HepG2 (cell line): ENCODE data around the gene DNMT1. TPM values are rescaled to one million over a fixed set of nuclear protein-coding genes. Genes with fewer than 3 reads are reported as not detected.

Experiments used
- ATAC-seq: fragments of 200-7000 bp; cut with Tn5 transposase; 3 replicates; pipeline ENCODE4 v1.9.1; 2020; ENCODE audit warnings: mild to moderate bottlenecking, moderate library complexity
- BruUV-seq: library from RNA; stranded (reverse); fragments of 400-500 nt; replicated peaks from 2 replicates; lab custom pipeline; 2021; lab: Mats Ljungman, UMichigan
- CTCF ChIA-PET: fragments of 300-600 bp; formaldehyde crosslinking; extraction: SDS; loops from one replicate; lab custom pipeline; 2021; ENCODE audit warnings: low total read pairs, inconsistent platforms, low intra/inter-chr PET ratio; lab: Yijun Ruan, JAX
- POLR2A ChIA-PET: fragments of 350-600 bp; sonication (Branson Sonifier 250); formaldehyde crosslinking; loops from one replicate; lab custom pipeline; 2020; ENCODE audit warnings: antibody characterized with exemption, inconsistent platforms; lab: Yijun Ruan, JAX
- DNase-seq: peaks from one replicate; pipeline ENCODE4 v3.0.0-alpha.2; 2015; ENCODE audit warnings: low spot score
- FAIRE-seq: peaks from 3 replicates; lab custom pipeline; 2011; peaks lifted over from hg19 to GRCh38; lab: Jason Lieb, UNC
- H2AFZ ChIP-seq: one replicate; pipeline ENCODE4 v1.6.1; 2011; ENCODE audit warnings: low read length, inconsistent platforms
- H3K27ac ChIP-seq: fragments of 300-600 bp; 3 replicates; pipeline ENCODE4 v1.8.0; 2011; ENCODE audit warnings: mixed run types, mild to moderate bottlenecking, mixed read lengths, low read length, inconsistent platforms; ENCODE audit not compliant: insufficient read depth; ENCODE audit errors: extremely low read length
- H3K27me3 ChIP-seq, 2 experiments: fragments of 200-600 bp in 1 of 2; 2 replicates in 1 of 2; 3 replicates in 1 of 2; pipeline versions ENCODE4 v1.6.0 to v1.8.0; 2011; ENCODE audit warnings: low read length in 2 of 2, mild to moderate bottlenecking in 2 of 2, moderate library complexity in 2 of 2, inconsistent platforms in 1 of 2; ENCODE audit not compliant: insufficient read depth in 2 of 2, control insufficient read depth in 1 of 2
- H3K36me3 ChIP-seq, 2 experiments: fragments of 200-600 bp in 1 of 2; replicated peaks in 1 of 2; 2 replicates in 1 of 2; 3 replicates in 1 of 2; pipeline versions ENCODE4 v1.5.1 to v1.8.0; 2011; ENCODE audit warnings: low read length in 2 of 2, inconsistent platforms in 1 of 2; ENCODE audit not compliant: insufficient read depth in 2 of 2, control insufficient read depth in 1 of 2
- H3K4me1 ChIP-seq: 2 replicates; pipeline ENCODE4 v1.5.1; 2012; ENCODE audit warnings: low read length, inconsistent platforms; ENCODE audit not compliant: insufficient read depth
- H3K4me2 ChIP-seq: 2 replicates; pipeline ENCODE4 v1.6.0; 2011; ENCODE audit warnings: low read depth, low read length, inconsistent platforms
- H3K4me3 ChIP-seq, 3 experiments: fragments of 200-600 bp in 1 of 3; sonication (generic), shearing (Covaris generic) in 1 of 3; replicated peaks in 1 of 3; 2 replicates each; pipeline ENCODE4 v1.5.1; 2011 to 2016; ENCODE audit warnings: low read length in 3 of 3, inconsistent platforms in 2 of 3, low read depth in 2 of 3, mild to moderate bottlenecking in 2 of 3, control low read depth in 1 of 3, mixed read lengths in 1 of 3; ENCODE audit not compliant: insufficient read depth in 1 of 3
- H3K79me2 ChIP-seq: one replicate; pipeline ENCODE4 v1.6.1; 2011; ENCODE audit warnings: low read length, inconsistent platforms; ENCODE audit not compliant: insufficient read depth
- H3K9ac ChIP-seq: 2 replicates; pipeline ENCODE4 v1.6.0; 2011; ENCODE audit warnings: mild to moderate bottlenecking, low read depth, low read length, inconsistent platforms; ENCODE audit not compliant: insufficient read depth
- H3K9me3 ChIP-seq: 2 replicates; pipeline ENCODE4 v1.5.1; 2012; ENCODE audit warnings: mild to moderate bottlenecking, low read length
- H4K20me1 ChIP-seq: 2 replicates; pipeline ENCODE4 v1.6.0; 2011; ENCODE audit warnings: inconsistent platforms, mild to moderate bottlenecking, low read length, moderate library complexity; ENCODE audit not compliant: insufficient read depth
- CSRNP1 ChIP-seq: sonication (generic); formaldehyde crosslinking; IDR thresholded peaks from 2 replicates; pipeline ENCODE4 v1.8.1; 2023; ENCODE audit warnings: mild to moderate bottlenecking, missing genetic modification reagents
- CTCF ChIP-seq: sonication (generic); formaldehyde crosslinking; IDR thresholded peaks from 2 replicates; pipeline ENCODE4 v1.5.0; 2020; ENCODE audit warnings: mild to moderate bottlenecking, missing genetic modification reagents, moderate library complexity
- HNRNPL ChIP-seq: fragments of 200-400 bp; formaldehyde crosslinking; IDR thresholded peaks from 2 replicates; pipeline ENCODE4 v1.6.1; 2017; ENCODE audit warnings: mild to moderate bottlenecking, low read depth, low read length
- MBD4 ChIP-seq: IDR thresholded peaks from 2 replicates; pipeline ENCODE4 v1.6.1; 2012; ENCODE audit warnings: low read length, inconsistent platforms, borderline replicate concordance
- NFYC ChIP-seq: IDR thresholded peaks from 2 replicates; pipeline ENCODE4 v1.6.1; 2016; ENCODE audit warnings: missing genetic modification reagents, missing compliant biosample characterization
- TERF1 ChIP-seq: sonication (generic); formaldehyde crosslinking; IDR thresholded peaks from 2 replicates; pipeline ENCODE4 v1.8.0; 2022; ENCODE audit warnings: mild to moderate bottlenecking, missing genetic modification reagents, moderate library complexity
- TFAP4 ChIP-seq: sonication (generic); IDR thresholded peaks from 2 replicates; pipeline ENCODE4 v1.6.1; 2016; ENCODE audit warnings: low read depth, borderline replicate concordance
- ZBTB43 ChIP-seq: sonication (generic); formaldehyde crosslinking; conservative IDR thresholded peaks from 2 replicates; pipeline ENCODE4 v1.4.0; 2020; ENCODE audit warnings: missing genetic modification reagents
- ZNF430 ChIP-seq: sonication (generic); formaldehyde crosslinking; IDR thresholded peaks from 2 replicates; pipeline ENCODE4 v1.9.0; 2021; ENCODE audit warnings: mild to moderate bottlenecking, missing genetic modification reagents
- ZXDC ChIP-seq: sonication (generic); formaldehyde crosslinking; IDR thresholded peaks from 2 replicates; pipeline ENCODE4 v1.5.0; 2020; ENCODE audit warnings: mild to moderate bottlenecking, missing genetic modification reagents
- WGBS: methylation state at CpG from one replicate; pipeline ENCODE4 v1.1.6; 2017; ENCODE audit warnings: low lambda C conversion rate; 5-methylcytosine and 5-hydroxymethylcytosine counted together
- in situ Hi-C: cut with HindIII; loops from 2 replicates; pipeline ENCODE4 v1.10.0; 2017; ENCODE audit warnings: low pct_unique_long_range_greater_than_20kb; ENCODE audit not compliant: extremely low pct_ligation_motif_present
- intact Hi-C: fragments of 100-400 bp; cut with micrococcal nuclease; formaldehyde crosslinking; loops from one replicate; pipeline ENCODE4 v1.10.0; 2022; ENCODE audit not compliant: unreplicated experiment
- polyA plus RNA-seq, 8 experiments: library from polyadenylated mRNA; depleted of rRNA in 3 of 8; stranded (reverse) in 7 of 8; unstranded in 1 of 8; fragments of >200 nt; fragmentation: Illumina TruSeq in 4 of 8; extraction: Trizol in 4 of 8; gene quantifications; 2 replicates each; pipeline versions ENCODE4 v1.2.1 to v1.2.3, GENCODE V29; 2011 to 2016; ENCODE audit warnings: low read depth in 4 of 8, missing spikeins in 1 of 8, mixed read lengths in 1 of 8; ENCODE audit not compliant: insufficient read depth in 1 of 8
- total RNA-seq, 5 experiments: library from RNA; depleted of rRNA; stranded (reverse); fragments of >200 nt; fragmentation: Illumina TruSeq; extraction: Trizol; gene quantifications; 2 replicates each; pipeline ENCODE4 v1.2.3, GENCODE V29; 2016; ENCODE audit warnings: low read depth in 1 of 5

DNMT1 gene
- total and polyA plus RNA-seq, 2 of the 13 experiments (the other 11 are each of a cell fraction or from before 2014, with no cell fraction given): 31.2 to 91.1 TPM

GRCh38 chr19:10228393-10228792, 33.6 kb upstream of the DNMT1 start (continued):
- TF ChIP-seq ZNF430 (CRISPR knock-in tag): no peak
- TF ChIP-seq TFAP4: no peak

GRCh38 chr19:10227026-10227971, 32.5 kb upstream of the DNMT1 start:
- intact Hi-C loops (no loop called here), in situ Hi-C loops (no loop called here)
- CTCF ChIA-PET: interaction anchor here (3.9 kb wide), 1 partner anchor 23 kb away, joined by 33 read pairs; no protein-coding TSS in a partner anchor
- 78% methylated on average over 15 of the region's 28 CpGs for WGBS
- DNase-seq: no peak
- BruUV-seq: no TSS peak
- Histone ChIP-seq H2AFZ (no peak overlapping the region), H3K4me1 (peaks cover 21% of the 10 kb centered on the region), H3K79me2 (no peaks in the 10 kb centered on the region), H3K4me3 (no peak overlapping the region), H3K36me3 (no peaks in the 10 kb centered on the region), H3K27ac (no peak overlapping the region), H3K9ac (no peak overlapping the region), H3K27me3 (peaks cover 2 to 11% of the 10 kb centered on the region in 2 experiments; a peak in 4 of 5 replicates), H3K4me2 (no peak overlapping the region), H4K20me1 (no peaks in the 10 kb centered on the region), H3K9me3 (no peaks in the 10 kb centered on the region)
- FAIRE-seq: no peak
- POLR2A ChIA-PET: interaction anchor here (0.6 kb wide), 1 partner anchor 8 kb away, joined by 3 read pairs; no protein-coding TSS in a partner anchor
- ATAC-seq: no peak
- no peak for TF ChIP-seq CSRNP1 (CRISPR knock-in tag)
- no peak for TF ChIP-seq ZBTB43 (CRISPR knock-in tag)
- peak; percentile 51; the same call in 1 of the 2 replicates for TF ChIP-seq HNRNPL
- TF ChIP-seq NFYC (CRISPR knock-in tag): peak; percentile 79
- TF ChIP-seq ZXDC: no peak
- no peak for TF ChIP-seq TERF1 (CRISPR knock-in tag)
- TF ChIP-seq MBD4: no peak
- peak; percentile 46 for TF ChIP-seq CTCF
